ENCODE measurements around the gene ELK4.

The ELK4 gene

DNA sequence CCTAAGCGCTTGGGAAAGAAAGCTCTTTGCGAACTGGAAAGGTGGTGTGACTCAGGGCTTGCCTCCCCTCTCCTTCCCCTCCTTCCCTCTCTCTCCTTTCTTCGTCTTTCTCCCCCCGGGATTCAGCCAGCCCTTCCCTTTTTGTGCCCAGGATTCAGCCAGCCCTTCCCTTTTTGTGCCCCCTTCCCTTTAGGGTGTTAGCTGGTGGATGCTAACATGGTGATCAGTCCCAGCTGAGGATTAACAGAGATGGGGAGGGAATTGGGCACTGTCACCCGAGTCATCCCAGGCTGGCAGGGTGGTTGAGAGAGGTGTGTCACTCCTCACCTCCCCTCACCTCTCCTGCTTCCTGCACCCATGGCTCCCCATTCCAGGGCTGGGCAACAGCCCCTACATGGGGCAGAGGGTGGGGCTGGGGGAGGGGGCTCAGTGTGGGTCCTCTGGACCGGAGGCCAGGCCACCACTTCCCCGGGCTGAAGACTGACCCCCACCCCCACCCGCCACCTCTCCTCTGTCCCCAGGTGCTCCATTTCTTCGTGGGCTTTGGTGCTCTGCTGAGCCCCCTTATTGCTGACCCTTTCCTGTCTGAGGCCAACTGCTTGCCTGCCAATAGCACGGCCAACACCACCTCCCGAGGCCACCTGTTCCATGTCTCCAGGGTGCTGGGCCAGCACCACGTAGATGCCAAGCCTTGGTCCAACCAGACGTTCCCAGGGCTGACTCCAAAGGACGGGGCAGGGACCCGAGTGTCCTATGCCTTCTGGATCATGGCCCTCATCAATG lies 51.5 kb downstream of the ELK4 start:
- no peak for DNase-seq

DNA sequence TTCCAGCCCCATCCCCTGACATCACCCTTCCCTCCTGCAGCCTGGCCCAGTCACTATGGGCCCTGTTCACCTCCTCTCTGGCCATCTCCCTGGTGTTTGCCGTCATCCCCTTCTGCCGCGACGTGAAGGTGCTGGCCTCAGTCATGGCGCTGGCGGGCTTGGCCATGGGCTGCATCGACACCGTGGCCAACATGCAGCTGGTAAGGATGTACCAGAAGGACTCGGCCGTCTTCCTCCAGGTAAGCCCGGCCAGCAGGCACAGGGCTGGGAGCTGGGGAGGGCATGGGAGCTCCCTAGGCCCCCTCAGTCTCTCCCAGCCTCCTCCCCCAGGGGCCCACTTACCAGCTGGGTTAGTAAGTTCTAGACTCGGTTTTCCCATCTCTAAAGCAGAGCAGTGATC lies 52.1 kb downstream of the ELK4 start:
- no peak for DNase-seq

DNA sequence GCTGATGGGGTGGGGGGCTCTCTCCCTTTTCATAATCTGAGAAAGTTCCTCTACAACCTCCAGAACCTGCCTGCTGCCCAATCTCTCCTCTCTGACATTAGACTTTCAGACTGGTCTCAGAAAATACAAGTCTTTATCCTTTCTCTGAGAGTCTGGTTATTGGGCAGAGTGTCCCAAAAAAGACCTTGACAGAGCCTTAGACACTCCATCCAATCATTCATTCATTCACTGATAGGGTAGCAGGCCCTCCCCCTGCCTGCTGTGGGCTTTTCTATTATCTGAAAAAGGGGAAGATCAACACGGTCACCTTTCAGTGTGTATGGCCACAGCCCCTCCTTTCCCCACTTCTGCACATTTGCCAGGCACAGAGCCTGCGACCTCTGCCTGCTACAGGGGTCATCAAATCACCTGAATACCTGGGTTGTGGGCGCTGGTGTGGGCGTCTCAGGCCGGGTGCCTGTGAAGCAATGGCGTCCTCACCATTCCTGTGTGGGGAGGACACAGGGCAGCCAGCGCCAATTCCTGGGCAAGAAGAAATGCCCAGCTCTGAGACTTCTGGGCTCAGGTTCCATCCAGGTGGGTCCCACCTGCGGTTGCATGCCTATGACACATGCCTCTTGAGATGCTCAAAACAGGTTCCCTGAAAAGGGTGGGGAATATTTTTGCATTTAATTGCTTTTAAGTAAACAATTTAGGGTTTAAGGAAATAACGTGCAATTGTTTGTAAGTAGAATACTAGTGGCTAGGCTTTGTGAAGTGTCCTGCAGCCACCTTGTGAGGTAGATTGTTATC lies 52.8 kb downstream of the ELK4 start:
- no peak for DNase-seq

DNA sequence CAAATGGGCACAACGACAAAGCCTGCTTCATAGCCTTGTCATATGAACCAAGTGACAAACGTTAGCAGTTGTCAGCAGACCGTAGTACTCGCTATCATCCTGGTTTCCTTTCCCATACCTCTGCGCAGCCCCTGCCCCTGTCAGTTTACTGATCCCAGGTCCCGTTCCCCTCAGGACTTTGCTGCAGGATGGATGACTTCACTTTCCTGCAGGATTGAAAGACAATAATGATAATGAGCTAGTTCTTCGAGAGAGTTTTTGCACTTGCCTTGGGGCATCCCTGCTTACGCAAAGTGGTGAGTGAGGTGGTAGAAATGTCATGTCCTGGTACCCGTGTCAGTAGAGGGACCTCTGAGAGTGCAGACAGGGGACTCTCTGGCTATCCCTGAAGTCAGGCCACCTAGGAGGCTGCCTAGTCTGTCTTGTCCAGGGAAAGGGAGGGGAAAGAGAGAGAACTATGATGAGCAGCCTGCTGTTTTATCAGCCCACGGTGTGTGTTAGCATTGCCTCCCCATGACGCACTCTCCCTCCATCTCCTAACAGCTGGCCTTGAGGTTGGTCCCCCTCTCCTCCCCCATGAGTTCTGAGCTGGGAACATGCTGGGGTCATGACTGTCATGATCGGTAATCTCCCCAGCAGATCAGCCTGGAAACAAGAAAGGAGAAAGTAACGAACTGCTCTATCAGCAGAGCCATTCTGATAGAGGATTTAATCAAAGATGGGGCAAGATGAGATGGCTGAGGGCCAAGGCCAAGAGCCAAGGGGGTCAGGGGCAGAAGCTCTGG lies 53.7 kb downstream of the ELK4 start:
- DNase-seq: no peak

DNA sequence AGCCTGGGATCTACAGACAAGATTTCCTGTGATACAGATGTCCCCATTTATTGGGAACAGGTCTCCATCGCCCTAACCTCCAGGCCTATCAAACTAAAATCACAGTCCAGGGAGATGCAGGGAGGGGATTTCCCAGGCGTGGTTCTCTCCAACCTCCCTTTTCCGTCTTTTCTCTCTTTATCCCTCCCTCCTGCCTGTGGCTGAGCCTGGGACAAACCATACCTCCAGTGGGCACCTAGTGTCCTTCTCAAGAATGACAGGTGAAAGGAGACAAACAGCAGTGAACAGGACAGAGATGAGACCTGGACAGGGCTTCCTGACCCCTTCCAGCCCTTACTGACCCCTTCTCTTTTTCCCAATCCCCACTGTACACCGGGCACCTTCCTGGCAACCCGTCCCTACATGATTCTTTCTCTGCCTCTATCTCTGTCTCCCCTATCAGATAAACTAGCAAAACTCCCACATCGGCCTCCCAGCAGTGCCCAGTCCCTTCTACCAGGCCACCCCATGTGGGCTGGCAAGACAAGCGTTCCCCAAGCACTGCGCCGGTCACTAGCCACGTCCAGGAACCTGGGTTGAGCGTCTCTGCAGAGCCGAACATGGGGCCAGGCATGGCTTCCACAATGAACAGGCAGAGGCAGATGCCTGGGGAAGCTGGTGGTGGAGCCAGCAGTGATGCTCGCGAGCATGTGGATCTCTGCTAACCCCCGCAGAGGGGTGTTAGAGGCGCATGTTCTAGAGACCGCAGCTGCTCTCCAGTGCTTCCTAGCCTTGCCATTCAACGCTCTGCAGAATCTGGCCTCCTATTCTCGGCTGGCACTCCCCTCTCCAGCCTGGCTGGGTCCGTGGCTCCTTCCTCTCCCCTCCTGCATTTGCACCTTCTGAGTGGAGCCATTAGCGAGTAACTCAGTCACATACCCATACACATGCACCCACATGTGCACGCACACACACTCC lies 54.7 kb downstream of the ELK4 start:
- no peak for DNase-seq

DNA sequence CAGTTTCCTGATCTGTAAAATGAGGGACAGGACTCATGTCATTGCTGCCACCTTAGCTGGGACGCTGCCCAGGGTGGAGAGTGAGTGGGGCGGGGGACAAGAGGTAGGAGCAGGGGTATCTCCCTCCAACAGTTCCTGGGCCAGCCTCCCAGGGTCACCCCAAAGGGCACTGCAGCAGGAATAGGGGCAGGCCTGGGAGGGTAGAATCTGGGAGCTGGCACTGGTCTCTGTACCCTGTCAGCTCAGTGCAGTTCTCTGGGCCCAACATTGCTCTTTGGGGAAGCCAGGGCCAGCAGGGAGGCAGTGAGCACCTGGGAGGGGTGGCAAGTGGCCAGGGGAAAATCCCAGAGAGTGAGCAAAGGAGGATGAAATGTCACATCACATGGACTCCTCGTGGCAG lies 55.8 kb downstream of the ELK4 start:
- DNase-seq: no peak

DNA sequence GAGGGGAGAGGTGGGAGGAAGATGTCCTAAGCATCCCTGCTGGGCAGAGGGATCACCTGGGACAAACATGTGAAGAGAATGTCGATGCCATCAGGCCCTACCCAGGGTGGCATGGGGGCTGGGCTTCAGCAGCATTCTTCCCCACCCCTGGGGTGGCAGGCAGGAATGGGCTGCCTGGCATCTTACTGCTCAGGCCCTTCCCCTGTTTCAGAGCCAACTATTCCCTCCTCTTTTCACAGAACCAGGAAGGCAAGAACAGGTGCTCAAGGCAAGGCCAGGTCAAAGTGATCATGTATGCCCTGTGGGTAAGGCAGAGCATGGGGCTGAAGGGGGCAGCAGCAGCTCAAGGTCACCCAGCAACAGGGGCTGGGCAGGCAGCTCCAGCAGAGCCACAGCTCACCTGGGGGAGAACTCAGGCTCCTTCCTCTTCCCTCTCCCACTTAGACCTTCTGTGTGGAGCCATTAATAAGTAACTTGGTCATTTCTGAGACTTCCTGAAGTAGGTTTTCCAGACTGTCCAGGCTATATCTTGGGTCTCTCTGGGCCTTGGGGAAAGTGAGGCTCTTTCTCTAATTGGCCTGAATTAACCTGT lies 56.4 kb downstream of the ELK4 start:
- no peak for DNase-seq

DNA sequence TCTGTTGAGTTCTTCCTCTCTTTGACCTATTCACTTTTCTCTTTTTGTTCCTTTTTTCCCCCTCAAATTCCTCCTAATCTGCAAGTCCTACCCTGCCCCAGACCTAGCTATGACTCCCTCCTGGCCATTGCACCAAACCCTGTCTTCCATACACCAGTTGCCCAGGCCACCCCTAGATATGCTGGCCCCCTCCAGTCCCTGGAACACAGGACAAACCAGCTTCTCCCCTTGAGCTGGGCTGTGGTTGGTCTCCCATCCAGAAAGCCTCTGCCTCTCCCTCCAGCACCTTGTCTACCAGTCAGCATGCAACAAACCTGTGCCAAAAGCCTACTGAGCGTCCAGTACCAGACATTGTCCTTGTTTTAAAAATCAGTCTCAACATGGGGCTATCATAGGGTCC lies 59.4 kb downstream of the ELK4 start:
- no peak for DNase-seq

DNA sequence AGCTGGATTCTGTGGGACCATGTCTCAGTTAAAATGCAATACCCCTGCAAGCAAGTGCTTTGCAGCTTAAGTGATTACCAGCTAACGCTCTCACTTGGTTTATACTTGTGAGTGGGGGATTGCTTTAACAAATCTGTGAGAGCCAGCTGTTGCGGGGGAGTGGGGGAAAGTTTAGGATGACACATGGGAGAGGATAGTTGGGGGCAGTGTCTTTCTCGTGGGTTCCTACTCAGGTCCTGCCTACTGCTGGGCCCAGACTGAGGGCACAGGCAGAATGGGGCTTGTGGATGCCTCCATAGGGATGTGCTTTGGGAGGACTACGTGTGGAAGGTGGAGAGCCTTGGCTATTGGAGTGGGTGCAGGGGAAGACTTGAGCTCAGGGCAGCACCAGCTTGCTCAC lies 60.1 kb downstream of the ELK4 start:
- no peak for DNase-seq

DNA sequence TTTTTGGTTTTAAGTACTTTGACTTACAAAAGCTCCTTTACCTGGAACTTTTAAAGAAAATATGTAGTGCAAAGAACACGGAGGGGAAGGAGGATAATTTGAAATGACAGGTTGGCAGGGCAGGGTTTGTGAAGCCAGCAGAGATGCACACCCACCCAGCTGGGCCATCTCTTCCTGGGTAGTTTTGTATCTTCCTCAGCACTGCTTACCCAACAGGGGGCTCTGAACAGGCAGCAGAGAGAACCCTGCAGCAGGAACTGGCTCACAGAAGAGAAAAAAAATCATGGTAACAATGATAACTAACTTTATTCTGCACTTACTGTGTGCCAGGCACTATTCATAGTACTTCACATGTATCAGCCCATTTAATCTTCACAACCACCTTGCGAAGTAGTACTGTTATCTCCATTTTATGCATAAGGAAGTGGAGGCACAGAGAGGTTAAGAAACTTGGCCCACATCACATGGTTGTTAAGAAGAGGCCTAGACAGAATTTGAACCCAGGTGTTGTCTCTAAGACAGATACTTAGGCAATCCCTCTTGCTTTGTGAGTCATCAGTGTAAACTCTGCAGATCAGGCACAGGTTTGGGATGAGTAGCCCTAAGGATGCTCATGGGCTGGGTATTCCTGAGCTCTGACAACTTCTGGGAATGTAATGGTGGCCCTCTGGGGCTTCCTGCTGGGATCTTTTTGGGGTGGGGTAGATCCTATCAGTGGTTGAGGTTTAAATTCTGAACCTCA lies 60.8 kb downstream of the ELK4 start:
- no peak for DNase-seq

DNA sequence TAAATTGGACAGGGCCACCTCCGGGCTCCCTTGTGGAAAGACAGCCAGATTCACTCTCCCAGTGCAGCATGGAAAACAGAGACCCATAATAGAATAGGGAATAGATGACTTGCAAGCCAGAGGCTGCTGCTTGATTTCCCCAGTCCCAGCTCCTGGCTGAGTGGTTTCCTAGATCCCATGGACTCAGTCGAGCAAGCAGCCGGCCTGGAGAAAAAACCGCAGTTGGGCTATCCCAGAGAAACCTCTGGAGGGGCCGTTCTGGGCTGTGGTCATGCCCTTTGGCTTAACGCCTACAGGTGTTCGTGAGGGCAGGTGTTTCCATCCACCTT lies 61.7 kb downstream of the ELK4 start:
- DNase-seq: no peak

DNA sequence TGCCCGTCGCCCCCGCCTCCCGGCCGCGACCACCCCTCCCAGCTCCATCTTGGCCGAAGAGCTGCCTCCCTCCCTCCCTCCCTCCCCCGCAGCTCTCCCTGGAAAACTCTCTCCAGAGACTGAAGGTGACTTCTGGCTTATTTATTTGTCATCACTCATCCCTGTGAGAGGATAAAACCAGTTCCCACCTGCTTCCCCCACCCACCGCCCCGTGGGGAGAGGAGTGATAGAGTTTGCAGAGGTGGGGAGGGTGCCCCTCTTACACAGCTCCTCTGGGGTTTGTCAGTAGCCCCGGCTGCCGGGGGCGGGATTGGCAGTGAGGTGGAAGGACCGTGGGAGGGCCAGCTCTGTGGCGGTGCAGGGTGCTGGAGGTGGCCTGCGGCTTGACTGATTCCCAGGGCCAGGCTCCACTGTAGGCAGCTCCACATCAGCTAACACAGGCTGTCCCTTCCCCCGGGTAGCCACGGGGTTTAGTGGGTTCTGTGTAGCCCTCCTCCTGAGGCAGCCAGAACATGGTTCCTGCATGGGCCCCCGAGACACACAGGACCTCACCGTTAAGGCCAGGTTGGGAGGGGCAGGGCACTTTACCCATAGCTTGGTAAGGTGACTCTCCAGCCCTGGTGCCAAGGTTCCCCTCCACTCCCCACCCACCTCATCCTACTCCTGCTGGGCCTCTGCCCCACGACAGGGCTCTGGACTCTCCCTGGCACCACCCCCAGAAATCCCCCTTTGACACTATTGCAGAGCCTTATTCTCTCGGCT lies 62.2 kb downstream of the ELK4 start:
- DNase-seq: no peak

DNA sequence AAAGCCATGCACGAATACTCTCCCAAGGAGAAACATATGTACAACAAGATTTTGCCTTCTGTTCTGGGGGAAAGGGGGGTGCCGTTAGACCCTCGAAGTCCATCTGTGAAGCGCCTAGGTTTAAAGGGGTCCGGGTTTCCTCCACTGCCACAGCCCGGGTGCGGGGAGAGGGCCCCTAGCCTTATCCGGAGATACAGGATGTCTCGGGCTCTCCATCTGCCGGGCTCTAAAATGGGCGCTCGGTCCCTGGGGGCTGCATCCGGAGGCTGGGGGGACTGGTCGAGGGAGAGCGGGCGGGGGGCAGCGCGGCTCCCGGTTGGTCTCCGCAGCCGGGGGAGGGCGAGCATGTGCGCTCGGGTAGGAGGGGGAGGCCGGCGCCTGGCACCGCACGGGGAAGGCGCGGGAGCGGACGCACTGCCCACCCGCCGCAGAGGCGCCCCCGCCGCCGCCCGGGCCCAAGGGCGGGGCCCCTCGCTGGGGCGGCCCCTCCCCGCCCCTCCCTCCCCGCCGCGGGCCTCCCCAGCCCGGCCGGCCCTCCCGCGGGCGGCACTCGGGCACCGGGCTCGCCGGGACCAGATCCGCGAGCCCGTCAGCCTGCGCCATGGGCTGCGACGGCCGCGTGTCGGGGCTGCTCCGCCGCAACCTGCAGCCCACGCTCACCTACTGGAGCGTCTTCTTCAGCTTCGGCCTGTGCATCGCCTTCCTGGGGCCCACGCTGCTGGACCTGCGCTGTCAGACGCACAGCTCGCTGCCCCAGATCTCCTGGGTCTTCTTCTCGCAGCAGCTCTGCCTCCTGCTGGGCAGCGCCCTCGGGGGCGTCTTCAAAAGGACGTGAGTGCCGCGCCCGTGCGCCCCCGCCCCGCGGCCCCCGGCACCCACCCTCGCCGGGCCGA lies 63.1 kb downstream of the ELK4 start:
- DNase-seq: no peak

DNA sequence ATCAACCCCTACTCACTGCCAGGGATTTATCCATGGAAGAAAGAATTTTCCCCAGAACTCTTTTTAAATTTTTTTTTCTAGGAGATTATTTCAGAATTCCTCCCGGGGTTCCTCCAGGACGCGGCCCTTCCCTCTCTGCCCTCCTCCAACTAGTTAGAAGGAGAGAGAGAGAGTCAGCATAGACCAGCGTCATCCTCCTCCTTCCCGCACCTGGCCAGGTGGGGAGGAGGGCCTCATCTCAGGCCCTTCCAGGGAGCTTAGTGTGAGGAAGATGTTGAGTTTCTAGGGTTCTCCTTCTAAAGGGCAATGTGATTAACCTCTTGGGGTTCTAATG lies 63.7 kb downstream of the ELK4 start:
- no peak for DNase-seq

DNA sequence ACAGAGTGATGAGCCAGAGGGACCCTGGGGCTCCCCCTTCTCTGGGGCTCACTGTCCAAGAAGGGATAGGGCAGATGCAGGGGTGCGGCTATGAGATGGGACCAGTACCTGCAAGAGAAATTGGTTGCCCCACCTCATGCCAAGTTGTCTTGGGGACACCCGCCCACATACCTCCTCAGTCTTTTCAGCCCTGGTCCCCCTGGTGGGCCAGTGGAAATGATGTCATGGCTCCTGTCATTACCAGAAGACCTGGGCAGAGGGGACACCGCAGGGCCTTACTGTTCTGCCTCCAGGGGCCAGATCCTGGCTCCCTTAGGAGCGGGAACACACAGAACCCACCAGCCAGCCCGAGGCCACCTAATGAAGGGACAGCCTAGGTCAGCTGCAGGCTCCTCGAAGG lies 64.1 kb downstream of the ELK4 start:
- DNase-seq: no peak

DNA sequence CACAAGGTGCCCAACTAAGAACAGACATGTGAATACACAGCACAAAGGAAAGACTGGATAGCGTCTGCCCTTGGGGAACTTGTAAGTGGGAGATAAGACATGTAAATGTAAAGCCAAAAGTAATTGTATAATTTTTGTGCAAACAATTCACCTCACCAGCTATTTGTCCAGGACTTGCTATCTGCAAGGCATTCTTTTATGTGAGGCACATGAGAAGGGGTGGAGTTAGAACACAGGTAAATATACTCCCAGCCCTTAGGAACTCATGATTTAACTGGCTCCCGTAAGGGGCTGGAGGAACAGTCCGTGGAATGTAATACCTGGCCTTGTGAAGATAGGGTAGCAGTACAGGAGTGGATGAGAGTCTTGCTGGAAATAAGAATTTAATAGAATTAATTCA lies 66.0 kb downstream of the ELK4 start:
- DNase-seq: peak; percentile 44

DNA sequence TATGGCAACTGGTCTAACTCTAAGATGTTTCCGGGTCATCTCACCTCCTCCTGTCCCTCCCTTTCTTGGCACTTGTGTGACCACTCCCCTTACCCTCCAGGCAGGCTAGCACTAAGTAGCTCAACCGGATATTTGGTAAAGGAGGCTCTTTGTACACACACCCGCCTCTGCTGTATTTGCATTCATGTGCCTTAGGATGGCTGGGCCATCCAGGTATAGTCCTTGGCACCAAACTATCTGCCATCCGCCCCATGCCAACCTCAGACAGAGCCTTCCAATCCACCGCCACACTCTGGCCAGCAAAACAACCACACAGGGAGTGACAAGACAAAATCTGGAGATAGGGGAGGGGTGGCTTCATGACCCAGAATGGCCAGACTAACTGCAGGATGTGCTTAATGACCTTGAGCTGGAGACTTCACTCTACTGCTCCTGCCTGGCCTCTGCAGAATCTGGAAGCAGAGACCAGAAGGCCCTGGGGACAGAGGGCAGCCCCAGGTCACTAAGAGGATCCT lies 67.8 kb downstream of the ELK4 start:
- DNase-seq: peak; percentile 32

DNA sequence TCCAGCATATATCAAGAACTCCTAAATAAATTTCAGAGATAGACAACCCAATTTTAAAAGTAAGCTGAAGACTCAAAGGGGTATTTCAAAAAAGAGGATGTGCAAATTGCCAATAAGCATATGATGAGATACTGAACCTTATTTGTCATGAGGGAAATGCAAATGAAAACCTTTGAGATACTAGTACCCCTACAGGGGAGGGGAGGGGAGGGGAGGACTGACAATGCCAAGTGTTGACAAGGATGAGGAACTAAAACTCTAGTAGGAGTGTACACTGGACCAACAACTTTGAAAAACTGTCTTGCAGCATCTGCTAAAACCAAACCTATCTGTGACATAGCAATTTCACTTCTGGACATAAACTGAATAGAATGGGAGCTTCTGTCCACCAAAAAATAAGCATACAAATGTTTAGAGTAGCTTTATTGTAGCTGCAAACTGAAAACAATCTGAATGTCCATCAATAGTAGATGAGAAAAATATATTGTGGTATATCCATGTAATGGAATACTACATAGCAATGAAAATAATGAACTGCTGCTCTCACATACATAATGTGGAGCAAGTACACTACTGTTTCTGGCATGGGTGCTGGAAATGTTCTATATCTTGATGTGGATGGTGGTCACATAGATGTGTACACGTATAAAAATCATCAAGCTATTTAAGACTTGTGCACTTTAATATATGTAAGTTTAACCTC lies 70.2 kb downstream of the ELK4 start:
- DNase-seq: no peak

Data from NCI-H510A (cell line).